NK-92 treated with Interleukin-12 subunit alpha and Interleukin-12 subunit beta, amount 100 ng/mL, for 24 hours (cell line): ENCODE data around the gene WDR48.

Experiments
- DNase-seq: peaks from one replicate; lab custom pipeline; 2025; lab: John Stamatoyannopoulos, UW

Gene WDR48

GRCh38 chr3:39064646-39065045, 12.8 kb downstream of the WDR48 start:
- DNase-seq: no peak

- DNase-seq: no peak
Measured at GRCh38 chr3:39065197-39065596, 13.4 kb downstream of the WDR48 start.

- no peak for DNase-seq
Measured at GRCh38 chr3:39067286-39067685, 15.5 kb downstream of the WDR48 start.

- no peak for DNase-seq
Measured at GRCh38 chr3:39068556-39068955, 16.7 kb downstream of the WDR48 start.

- no peak for DNase-seq
Measured at GRCh38 chr3:39075910-39076309, 24.1 kb downstream of the WDR48 start.

GRCh38 chr3:39079530-39079929, 27.7 kb downstream of the WDR48 start:
- no peak for DNase-seq

GRCh38 chr3:39080026-39080425, 28.2 kb downstream of the WDR48 start:
- no peak for DNase-seq

GRCh38 chr3:39082666-39083313, 31.0 kb downstream of the WDR48 start:
- DNase-seq: no peak

- DNase-seq: no peak
Measured at GRCh38 chr3:39086144-39086543, 34.3 kb downstream of the WDR48 start.

GRCh38 chr3:39088456-39088855, 36.6 kb downstream of the WDR48 start:
- no peak for DNase-seq

GRCh38 chr3:39088889-39089288, 37.1 kb downstream of the WDR48 start:
- no peak for DNase-seq

- DNase-seq: no peak
Measured at GRCh38 chr3:39090922-39091321, 39.1 kb downstream of the WDR48 start.

GRCh38 chr3:39094851-39095677, 43.2 kb downstream of the WDR48 start:
- DNase-seq: no peak

- DNase-seq: no peak
Measured at GRCh38 chr3:39095778-39096177, 44.0 kb downstream of the WDR48 start.

- no peak for DNase-seq
Measured at GRCh38 chr3:39096775-39097174, 45.0 kb downstream of the WDR48 start.

- DNase-seq: no peak
Measured at GRCh38 chr3:39097716-39098472, 46.1 kb downstream of the WDR48 start.

GRCh38 chr3:39098473-39099000, 46.7 kb downstream of the WDR48 start:
- no peak for DNase-seq

GRCh38 chr3:39099242-39099641, 47.4 kb downstream of the WDR48 start:
- DNase-seq: no peak

- DNase-seq: no peak
Measured at GRCh38 chr3:39099738-39100499, 48.1 kb downstream of the WDR48 start.

- no peak for DNase-seq
Measured at GRCh38 chr3:39100500-39100886, 48.7 kb downstream of the WDR48 start.

GRCh38 chr3:39101022-39101689, 49.3 kb downstream of the WDR48 start:
- no peak for DNase-seq
